M059J (cell line): Measurements from ENCODE around the gene ELF5. TPM values are rescaled to one million over a fixed set of nuclear protein-coding genes. Genes with fewer than 3 reads are reported as not detected.

ENCODE experiments used
- DNase-seq: peaks from one replicate; pipeline ENCODE4 v3.0.0-alpha.2; 2012; ENCODE audit warnings: low read depth
- total RNA-seq: library from RNA; depleted of rRNA; stranded (reverse); fragments of >200 nt; shearing (Covaris generic); gene quantifications from 2 replicates; pipeline ENCODE4 v1.2.3, GENCODE V29; 2014; rRNA removed

ELF5 gene
- 0.30 and 0.79 TPM in 2 replicates for total RNA-seq

GRCh38 chr11:34513682-34514449 lies at the start of gene ELF5:
Gene ELF5 (minus strand): TSS chr11:34513794. CDS start chr11:34505749, 8,045 bp downstream.
- DNase-seq = no peak

DNA sequence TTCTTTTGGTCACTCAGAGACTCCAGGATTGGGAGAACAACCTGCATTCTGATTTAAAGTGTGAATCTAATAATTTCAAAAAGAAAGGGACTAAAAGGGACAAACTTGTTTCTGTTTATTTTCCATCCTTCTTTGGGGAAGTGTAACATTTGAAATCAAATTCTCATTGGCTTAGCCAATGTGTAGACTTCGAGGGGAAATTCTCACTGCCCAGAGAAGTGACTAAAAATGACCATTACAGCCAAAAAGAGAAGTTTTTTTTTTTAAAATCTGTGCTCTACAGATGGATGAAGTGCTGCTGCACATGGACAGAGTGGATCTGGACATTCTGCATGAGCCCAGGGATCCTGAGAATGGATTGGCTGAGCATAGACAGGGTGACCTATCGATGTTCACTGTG lies 49.4 kb upstream of the ELF5 start:
- DNase-seq = no peak

- no peak for DNase-seq
Observed at GRCh38 chr11:34560511-34560910, 46.9 kb upstream of the ELF5 start.

DNA sequence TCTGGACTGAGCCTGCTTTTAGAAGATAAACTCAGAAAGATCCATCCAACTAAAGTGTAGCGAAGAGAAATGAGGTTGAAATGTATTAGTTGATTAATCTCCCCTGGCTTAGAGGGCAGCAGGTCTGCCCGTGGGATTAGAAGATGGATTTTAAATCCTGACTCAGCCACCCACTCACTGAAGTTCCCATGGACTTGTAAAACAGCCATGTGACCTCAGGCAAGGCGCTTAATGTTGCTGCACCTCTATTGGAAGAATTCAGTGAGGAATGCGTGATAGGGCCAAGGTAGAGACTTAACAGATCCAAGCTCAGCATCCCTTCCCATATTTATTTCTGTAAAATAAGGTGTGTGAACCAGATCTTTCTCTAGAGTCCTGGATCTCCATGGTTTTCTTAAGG lies 45.1 kb upstream of the ELF5 start:
- DNase-seq = peak; percentile 26

GRCh38 chr11:34558211-34558610 lies 44.6 kb upstream of the ELF5 start:
- peak; percentile 61 for DNase-seq

- DNase-seq = no peak
Observed at GRCh38 chr11:34552270-34552669, 38.7 kb upstream of the ELF5 start.

GRCh38 chr11:34549271-34549670 lies 35.7 kb upstream of the ELF5 start:
- no peak for DNase-seq

DNA sequence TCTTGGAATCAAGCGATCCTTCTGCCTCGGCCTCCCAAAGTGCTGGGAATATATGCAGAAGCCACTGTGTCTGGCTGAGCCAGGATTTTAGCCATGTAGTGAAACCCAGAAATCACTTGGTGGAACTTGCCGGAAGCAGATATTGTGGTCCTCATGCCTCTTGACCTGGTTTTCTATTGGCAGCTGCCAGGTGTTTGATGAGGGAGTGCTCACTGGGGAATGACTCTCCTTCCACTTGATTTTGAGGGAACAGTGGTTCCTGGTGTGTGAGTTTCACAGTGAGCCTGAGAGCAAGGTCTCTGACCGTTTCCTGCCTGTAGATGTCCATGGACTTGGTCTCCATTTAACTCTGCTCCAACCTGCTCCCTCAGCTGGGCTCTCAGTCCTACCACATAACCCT lies 34.7 kb upstream of the ELF5 start:
- no peak for DNase-seq

DNA sequence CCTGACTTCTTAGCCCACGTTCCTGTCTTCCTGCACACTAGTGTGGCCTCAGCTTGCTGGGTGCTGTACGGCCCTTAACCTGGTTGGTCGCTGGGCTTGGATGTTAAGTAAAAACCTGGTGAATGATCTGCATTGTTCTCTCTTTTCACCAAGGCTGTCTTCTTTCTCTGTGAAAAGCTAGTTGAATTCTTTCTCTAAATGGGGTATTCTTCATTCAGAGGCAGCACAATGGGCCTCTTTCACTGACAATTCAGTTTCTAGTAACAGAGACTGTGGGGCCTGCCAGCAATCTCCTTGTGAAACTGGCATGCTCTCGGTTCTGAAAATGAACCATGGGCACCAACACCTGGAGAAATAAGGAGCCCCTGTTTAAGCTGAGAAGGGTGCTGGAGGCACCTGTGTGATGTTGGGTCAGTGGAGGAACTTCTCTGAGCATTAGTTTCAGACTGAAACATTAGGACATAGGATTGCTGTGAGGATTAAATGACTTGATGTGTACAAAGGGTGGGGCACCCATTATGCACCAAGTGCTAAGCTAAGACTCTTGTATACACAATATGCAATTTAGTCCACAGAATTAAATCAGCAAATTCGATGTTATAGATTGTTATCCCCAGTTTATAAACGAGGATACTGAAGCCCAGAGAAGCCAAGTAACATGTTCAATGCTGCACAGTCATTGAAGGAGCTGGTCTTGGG lies 33.1 kb upstream of the ELF5 start:
- DNase-seq = no peak

- no peak for DNase-seq
Observed at GRCh38 chr11:34542089-34542488, 28.5 kb upstream of the ELF5 start.

GRCh38 chr11:34540870-34541269 lies 27.3 kb upstream of the ELF5 start:
- no peak for DNase-seq

GRCh38 chr11:34537636-34538035 lies 24.0 kb upstream of the ELF5 start:
- DNase-seq = no peak

DNA sequence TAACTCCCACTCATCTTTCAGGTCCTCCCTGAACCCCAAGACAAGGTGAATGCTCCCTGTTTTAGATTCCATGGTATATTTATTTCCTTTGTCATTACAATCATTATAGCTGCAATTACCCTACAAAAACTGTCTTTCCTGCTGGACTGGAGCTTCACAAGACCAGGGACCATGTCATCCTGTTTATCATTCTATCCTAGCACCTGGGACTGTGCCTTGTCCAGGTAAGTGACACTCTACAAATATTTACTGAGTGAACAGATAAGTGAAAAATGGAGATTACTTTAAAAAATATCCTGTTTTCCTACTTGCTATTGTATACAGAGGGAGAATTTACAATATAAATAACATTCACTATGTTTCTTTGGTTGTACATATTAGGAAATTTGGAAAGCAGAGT lies 22.5 kb upstream of the ELF5 start:
- DNase-seq = no peak

- DNase-seq = no peak
Observed at GRCh38 chr11:34534826-34535225, 21.2 kb upstream of the ELF5 start.

GRCh38 chr11:34531663-34532062 lies 18.1 kb upstream of the ELF5 start:
- DNase-seq = peak; percentile 5

DNA sequence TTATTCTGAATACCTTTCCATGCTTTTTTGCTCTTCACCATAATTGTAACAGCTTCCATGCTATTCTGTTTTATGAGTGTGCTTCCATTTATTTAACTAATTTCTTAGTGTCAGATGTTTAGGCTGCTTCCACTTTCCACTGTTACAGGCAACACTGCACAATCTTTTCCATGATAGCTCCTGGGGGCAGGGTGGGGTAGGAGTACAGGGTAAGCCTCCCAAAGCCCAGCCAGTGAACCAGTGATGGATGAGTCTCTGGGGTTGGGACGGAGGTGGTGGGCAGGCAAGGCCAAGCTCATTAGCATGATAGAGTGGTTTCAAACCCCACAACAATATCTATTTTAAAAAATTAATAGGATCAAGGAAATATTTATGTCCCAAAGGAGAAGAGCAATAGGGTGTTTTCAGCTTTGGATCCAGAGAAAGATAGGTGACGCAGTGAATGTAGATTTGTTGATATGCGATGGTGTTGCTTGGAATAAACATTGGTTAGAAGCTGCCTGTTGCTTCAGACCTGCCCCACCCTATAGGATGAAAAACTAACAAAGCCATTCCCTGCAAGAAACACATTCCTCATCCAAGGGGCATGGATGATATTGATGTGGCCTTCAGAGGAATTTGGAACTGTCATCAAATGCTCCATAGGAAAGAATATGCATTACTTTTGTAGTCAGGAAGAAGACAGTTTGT lies 17.1 kb upstream of the ELF5 start:
- DNase-seq = no peak

DNA sequence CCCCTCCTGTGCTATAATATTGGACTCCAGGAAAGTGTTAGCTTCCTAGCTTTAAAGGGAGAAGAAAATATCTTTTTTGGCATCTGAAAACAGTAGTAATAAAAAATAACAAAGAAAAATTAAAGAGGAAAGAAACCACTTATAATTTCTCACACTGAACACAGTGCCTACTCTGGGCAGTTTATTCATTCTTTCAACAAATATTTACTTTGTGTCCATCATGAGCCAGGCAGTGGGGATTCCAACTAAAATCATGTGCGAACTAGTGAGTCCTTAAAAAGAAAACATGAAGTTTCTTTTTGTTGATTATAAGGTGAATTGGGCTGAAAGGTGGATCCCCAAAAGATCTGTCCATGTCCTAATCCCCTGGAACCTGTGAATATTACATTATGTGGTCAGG lies 16.0 kb upstream of the ELF5 start:
- DNase-seq = no peak

DNA sequence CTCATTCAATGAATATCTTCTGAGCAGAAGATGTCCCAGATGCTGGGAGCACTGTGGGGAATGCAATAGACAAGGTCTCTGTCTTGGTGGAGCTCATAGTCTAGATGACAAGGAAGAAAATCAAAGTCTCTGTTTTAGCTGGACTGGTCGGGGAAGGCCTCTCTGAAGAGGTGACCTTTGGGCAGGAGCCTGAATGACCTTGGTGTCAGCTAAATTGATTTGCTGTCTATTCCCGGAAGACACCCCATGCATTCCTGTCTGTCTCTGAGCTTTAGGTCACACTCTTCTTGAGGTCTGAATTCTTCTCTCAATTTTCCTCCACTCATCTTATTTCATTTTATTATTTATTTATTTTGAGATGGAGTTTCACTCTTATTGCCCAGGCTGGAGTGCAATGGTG lies 14.5 kb upstream of the ELF5 start:
- no peak for DNase-seq

DNA sequence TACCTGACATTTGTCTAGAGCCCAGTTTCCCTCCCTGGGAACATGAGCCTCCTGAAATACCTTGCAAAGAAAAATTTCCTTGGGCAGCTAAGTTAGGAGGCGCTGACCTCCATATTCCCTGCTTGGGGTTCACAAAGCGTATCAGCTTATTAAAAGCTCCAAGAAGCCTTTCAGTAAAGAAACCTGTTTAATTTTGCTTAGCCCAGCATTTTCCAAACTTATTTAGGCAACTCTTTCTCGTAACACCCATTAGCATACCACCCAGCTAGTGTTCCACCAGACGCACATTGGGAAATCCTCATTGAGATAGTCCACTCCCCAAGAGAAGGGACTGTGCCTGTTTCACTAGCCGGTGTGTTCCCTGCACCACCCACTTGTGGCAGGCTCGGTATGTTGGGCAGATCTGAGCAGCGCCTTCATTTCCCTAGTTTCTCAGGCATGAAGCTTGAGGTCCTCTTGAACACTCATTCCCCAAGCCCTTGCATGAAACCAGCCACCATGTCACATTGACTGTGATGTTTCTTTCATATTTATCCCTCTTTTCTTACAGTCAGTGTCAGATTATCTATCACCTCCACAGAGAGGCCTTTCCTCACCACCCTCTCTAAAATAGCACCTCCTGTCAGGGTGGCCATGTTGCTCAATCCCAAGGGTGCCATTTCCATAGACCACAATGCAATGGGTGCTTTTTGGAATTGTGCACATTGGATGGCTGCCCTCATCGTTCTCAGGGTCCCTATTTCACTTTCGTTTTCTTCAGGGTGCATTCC lies 12.5 kb upstream of the ELF5 start:
- no peak for DNase-seq

DNA sequence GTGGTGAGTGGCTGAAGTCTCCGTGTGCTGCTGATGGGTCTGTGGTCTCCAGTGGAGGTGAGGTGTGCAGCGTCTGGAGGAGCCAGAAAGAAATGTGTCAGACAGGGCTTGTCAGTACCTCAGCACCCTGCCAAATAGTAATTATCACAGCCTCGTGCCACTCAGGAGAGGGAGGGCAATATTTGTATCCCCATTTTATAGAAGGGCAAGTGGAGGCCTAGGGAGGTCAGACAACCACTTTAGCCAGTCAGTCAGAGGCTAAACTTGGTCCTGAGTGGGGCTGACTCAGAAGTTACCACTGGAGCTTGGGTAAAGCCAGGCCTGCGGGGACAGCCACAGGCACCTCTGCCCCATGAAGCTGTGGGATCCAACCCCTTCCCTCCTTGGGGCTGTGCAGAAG lies 11.5 kb upstream of the ELF5 start:
- no peak for DNase-seq

- no peak for DNase-seq
Observed at GRCh38 chr11:34524696-34525095, 11.1 kb upstream of the ELF5 start.

DNA sequence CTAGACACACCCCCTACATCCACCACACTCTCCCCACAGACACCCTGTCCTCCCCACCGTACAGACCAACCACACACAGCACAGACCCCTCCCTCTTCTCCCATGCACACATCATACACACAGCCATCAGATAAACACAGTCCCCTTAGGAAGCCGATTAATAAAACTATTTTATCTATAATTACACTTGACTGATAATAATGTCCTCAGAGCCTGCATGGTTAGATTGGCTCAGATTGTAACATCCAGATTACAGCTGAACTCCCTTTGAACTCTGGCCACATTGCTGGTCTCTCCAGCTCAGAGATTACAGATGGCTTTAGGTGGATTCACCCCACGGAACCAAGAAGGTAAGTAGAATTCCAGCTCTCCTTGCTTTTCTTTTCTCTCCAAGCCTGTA lies 9.5 kb upstream of the ELF5 start:
- DNase-seq = no peak
